HG03460 (cell line): ENCODE data around the gene RNF2.
"Not testable (repeated sequence)": the region's sequence is repeated elsewhere in the genome, so short reads cannot be mapped to it uniquely, and the experiment has no call there.

Experiments used
- ATAC-seq: cut with Tn5 transposase; IDR thresholded peaks from one replicate; pipeline ENCODE4 v1.9.1; 2021; ENCODE audit not compliant: unreplicated experiment

Gene RNF2

GRCh38 chr1:185044981-185045813 lies at the start of gene RNF2:
Gene RNF2, plus strand, starts transcription at chr1:185045558. Its CDS starts 41,996 bp downstream, at chr1:185087554.
- peak; percentile 69 for ATAC-seq

- ATAC-seq: not testable (repeated sequence)
Measured at GRCh38 chr1:184999974-185000373, 45.4 kb upstream of the RNF2 start.

- not testable (repeated sequence) for ATAC-seq
Measured at GRCh38 chr1:185001312-185001880, 44.0 kb upstream of the RNF2 start.

- ATAC-seq: no peak
Measured at GRCh38 chr1:185008838-185009237, 36.5 kb upstream of the RNF2 start.

- ATAC-seq: no peak
Measured at GRCh38 chr1:185010361-185010760, 35.0 kb upstream of the RNF2 start.

GRCh38 chr1:185014941-185015340 lies 30.4 kb upstream of the RNF2 start:
- ATAC-seq: no peak

GRCh38 chr1:185015631-185016030 lies 29.7 kb upstream of the RNF2 start:
- ATAC-seq: no peak

- no peak for ATAC-seq
Measured at GRCh38 chr1:185016880-185017279, 28.5 kb upstream of the RNF2 start.

GRCh38 chr1:185017338-185017737 lies 28.0 kb upstream of the RNF2 start:
- ATAC-seq: no peak

- ATAC-seq: no peak
Measured at GRCh38 chr1:185017966-185018365, 27.4 kb upstream of the RNF2 start.

- no peak for ATAC-seq
Measured at GRCh38 chr1:185027252-185027882, 18.0 kb upstream of the RNF2 start.

- no peak for ATAC-seq
Measured at GRCh38 chr1:185033686-185034085, 11.7 kb upstream of the RNF2 start.

GRCh38 chr1:185035258-185035657 lies 10.1 kb upstream of the RNF2 start:
- ATAC-seq: no peak

GRCh38 chr1:185038813-185039376 lies 6.5 kb upstream of the RNF2 start:
- ATAC-seq: no peak

GRCh38 chr1:185039726-185040407 lies 5.5 kb upstream of the RNF2 start:
- no peak for ATAC-seq

- ATAC-seq: no peak
Measured at GRCh38 chr1:185040408-185040735, 5.0 kb upstream of the RNF2 start.

GRCh38 chr1:185041742-185042141 lies 3.6 kb upstream of the RNF2 start:
- no peak for ATAC-seq

- no peak for ATAC-seq
Measured at GRCh38 chr1:185042737-185043136, 2.6 kb upstream of the RNF2 start.

GRCh38 chr1:185044387-185044786 lies 971 bp upstream of the RNF2 start:
- ATAC-seq: no peak

GRCh38 chr1:185045814-185046492 lies 595 bp downstream of the RNF2 start:
- peak; percentile 42 for ATAC-seq

- ATAC-seq: no peak
Measured at GRCh38 chr1:185046668-185047067, 1.3 kb downstream of the RNF2 start.
